HG02623 (cell line): Measurements from ENCODE around the gene ISM1.

ENCODE experiments used
- ATAC-seq: cut with Tn5 transposase; IDR thresholded peaks from one replicate; pipeline ENCODE4 v1.9.1; 2021; ENCODE audit warnings: moderate library complexity; ENCODE audit not compliant: unreplicated experiment

The ISM1 gene

DNA sequence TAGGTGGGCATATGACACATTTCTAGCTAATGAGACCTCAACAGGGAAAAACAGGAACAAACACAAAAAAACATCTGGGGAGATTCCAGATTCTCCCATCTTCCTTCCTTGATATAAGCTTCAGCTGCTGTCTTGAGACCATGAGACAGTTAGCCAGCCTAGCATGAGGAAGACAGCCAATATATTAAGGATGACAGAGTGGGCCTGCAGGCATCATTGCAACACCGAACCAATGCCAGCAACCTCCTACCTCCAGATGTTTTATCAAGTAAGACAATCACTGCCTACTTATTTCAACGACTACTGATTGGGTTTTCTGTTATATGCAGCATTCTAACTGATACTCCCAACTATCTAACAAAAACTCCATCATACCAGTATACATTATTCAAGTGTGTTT, 119.0 kb downstream of the ISM1 start:
- ATAC-seq, result no peak

DNA sequence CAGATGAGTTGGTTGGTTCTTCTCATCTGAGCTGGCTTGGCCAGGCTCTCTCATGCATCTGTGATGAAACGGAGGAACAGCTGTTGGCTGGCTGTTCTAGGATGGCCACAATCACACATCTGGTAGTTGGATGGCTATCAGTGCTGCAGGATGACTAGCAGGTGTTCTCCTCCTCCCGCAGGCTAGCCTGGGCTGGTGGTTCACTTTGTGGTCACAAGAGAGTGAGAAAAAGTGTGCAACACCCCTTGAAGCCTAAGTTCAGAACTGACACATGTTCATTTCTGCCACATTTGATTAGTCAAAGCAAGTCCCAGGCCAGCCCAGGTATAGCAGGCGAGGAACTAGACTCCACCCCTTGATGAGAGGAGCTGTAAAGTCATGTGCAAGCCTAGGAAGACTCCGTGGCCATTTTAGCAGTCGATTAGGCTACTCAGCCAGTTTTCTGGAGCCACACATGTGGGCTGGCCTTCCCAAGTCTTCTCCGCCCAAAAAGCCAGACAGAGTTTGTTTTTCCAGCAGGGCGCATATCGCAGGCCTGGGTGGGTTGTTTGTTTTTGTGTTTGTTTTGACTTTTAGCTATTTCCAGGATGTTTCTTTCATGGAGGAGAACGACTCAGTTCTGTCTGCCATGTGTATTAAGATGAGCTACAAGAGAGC, 120.8 kb downstream of the ISM1 start:
- ATAC-seq, result peak; percentile 37

- ATAC-seq, result no peak
Observed at GRCh38 chr20:13342469-13343242, 121.6 kb downstream of the ISM1 start.

- no peak for ATAC-seq
Observed at GRCh38 chr20:13344671-13345070, 123.6 kb downstream of the ISM1 start.

- ATAC-seq, result no peak
Observed at GRCh38 chr20:13348311-13349234, 127.5 kb downstream of the ISM1 start.

DNA sequence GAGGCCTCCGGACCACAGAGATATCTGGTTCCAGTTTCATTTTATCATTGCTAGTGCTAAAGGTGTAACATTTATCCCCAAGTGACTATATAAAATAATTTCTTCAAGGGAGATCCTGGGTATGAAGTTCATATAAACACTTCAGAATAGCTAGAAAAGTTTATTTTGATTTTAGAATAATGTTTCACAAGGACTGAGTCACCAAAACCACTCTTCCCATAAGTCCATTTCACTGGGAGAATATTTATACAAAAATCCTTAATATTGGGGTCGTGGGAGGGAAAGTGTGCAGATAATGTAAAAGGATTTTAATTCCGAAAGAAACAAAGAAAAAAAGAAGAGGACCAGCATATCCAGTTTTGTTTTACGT, 128.1 kb downstream of the ISM1 start:
- no peak for ATAC-seq
